NOMO-1 treated with dmso at 0.1 percent for 144 hours (cell line): ENCODE results near the gene GOLGA6L2.
"Not testable (repeated sequence)": the region's sequence is repeated elsewhere in the genome, so short reads cannot be mapped to it uniquely, and the experiment has no call there.

ENCODE experiments used
- DNase-seq: peaks from one replicate; lab custom pipeline; 2025; ENCODE audit not compliant: unreplicated experiment; lab: John Stamatoyannopoulos, UW

Gene GOLGA6L2

GRCh38 chr15:23425327-23425726 is 21.7 kb downstream of the GOLGA6L2 start:
- not testable (repeated sequence) for DNase-seq

GRCh38 chr15:23424111-23424904 is 22.7 kb downstream of the GOLGA6L2 start:
- no peak for DNase-seq

- DNase-seq = no peak
These were observed 23.9 kb downstream of the GOLGA6L2 start for GRCh38 chr15:23422946-23423708.

- no peak for DNase-seq
These were observed 24.7 kb downstream of the GOLGA6L2 start for GRCh38 chr15:23422099-23422945.

GRCh38 chr15:23420806-23421575 is 26.1 kb downstream of the GOLGA6L2 start:
- no peak for DNase-seq

- DNase-seq = no peak
These were observed 30.4 kb downstream of the GOLGA6L2 start for GRCh38 chr15:23416349-23417276.

- not testable (repeated sequence) for DNase-seq
These were observed 31.2 kb downstream of the GOLGA6L2 start for GRCh38 chr15:23415866-23416265.

- DNase-seq = no peak
These were observed 31.6 kb downstream of the GOLGA6L2 start for GRCh38 chr15:23415321-23415865.

- not testable (repeated sequence) for DNase-seq
These were observed 34.0 kb downstream of the GOLGA6L2 start for GRCh38 chr15:23412881-23413600.

GRCh38 chr15:23411841-23412240 is 35.2 kb downstream of the GOLGA6L2 start:
- DNase-seq = no peak

- DNase-seq = no peak
These were observed 43.5 kb downstream of the GOLGA6L2 start for GRCh38 chr15:23403550-23403949.

GRCh38 chr15:23402544-23402943 is 44.5 kb downstream of the GOLGA6L2 start:
- DNase-seq = no peak

GRCh38 chr15:23402140-23402539 is 44.9 kb downstream of the GOLGA6L2 start:
- no peak for DNase-seq

- DNase-seq = no peak
These were observed 45.4 kb downstream of the GOLGA6L2 start for GRCh38 chr15:23401627-23402026.

- DNase-seq = not testable (repeated sequence)
These were observed 47.8 kb downstream of the GOLGA6L2 start for GRCh38 chr15:23399207-23399606.

GRCh38 chr15:23398357-23398756 is 48.7 kb downstream of the GOLGA6L2 start:
- DNase-seq = not testable (repeated sequence)

- no peak for DNase-seq
These were observed 49.3 kb downstream of the GOLGA6L2 start for GRCh38 chr15:23397779-23398178.

- no peak for DNase-seq
These were observed 51.2 kb downstream of the GOLGA6L2 start for GRCh38 chr15:23395832-23396231.
